GM19099 (cell line): ENCODE data around the gene RTN4.

ENCODE experiments used
- POLR2A ChIP-seq: IDR thresholded peaks from 3 replicates; pipeline ENCODE4 v1.6.1; 2011; ENCODE audit warnings: low read depth; ENCODE audit not compliant: insufficient read length; ENCODE audit errors: extremely low read depth

Gene RTN4

DNA sequence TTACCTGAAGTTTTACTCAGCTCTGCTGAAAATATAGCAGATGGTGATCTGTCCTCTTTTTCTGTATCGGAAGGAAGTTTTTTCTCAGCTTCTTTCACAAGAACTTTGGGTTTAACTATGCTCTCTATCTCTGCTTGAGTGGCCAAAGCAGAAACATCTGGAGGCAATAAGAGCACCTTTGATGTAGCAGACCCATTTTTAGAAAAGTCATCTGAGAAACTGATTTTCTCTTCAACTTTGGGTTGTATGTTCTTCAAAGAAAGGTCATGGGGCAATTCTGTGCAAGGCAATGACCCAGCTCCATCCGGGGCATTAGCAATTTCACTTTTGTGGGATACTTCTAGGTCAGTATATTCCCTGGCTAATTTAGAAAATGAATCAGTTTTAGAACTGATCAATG is 25.2 kb downstream of the RTN4 start:
- no peak for TF ChIP-seq POLR2A

DNA sequence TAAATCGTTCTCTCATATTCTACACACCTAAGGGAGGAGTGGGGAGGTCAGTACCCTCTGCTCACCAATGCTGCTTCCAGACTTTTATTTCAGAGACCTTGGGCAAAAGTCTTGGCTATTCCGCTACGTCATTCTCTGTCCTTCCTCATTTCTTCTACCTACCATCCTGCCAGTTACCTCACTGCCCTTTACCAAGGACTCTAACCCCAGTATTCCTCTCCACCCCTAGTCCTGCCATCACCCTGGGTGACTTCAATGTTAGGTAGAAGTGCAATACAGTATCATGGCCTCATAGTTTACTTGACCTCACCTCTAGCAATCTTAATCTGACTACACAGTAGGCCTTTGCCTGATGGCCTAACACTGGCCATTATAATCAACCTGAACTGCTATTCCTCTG is 27.8 kb downstream of the RTN4 start:
- TF ChIP-seq POLR2A, result no peak

DNA sequence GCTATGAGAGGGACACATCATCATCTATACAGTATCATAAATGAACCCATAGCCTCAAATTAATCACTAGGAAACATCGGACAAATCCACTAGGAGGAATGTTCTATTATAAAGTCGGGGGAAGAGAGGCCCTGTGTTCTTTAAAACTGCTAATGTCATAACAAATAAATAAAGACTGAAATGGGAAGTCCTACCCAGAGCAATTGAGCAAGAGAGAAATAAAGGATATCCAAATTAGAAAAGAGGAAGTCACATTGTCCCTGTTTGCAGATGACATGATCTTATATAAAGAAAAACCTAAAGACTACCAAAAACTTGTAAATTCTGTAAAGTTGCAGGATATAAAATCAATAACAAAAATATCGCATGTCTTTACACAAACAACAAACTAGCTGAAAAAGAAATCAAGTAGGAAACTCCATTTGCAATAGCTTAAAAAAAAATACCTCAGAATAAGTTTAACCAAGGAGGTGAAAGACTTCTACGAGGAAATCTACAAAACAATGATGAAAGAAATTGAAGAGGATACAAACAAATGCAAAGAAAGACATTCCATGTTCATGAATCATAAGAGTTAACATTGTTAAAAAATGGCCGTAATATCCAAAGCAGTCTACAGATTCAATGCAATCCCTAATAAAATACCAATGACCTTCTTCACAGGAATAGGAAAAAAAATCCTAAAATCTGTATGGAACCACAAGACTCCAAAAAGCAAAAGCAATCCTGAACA is 30.6 kb downstream of the RTN4 start:
- no peak for TF ChIP-seq POLR2A

DNA sequence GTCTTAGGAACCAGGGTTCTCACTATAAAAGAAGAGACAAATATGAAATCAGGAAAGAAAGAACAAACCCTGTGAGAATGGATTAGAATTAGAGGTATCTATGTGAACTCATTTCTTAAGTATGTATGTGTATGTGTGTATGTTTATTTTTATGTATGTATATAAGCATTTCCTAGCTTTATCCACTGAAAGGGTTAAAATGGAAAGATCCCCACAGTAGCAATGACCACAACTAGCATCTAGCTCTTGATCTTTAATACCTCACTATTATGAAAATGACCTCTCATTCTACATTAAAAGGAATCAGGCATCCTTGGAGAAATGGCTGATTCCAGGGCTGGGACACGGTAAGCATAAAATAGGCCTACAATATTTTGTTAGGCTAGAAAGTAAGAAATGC is 31.6 kb downstream of the RTN4 start:
- TF ChIP-seq POLR2A, result no peak

DNA sequence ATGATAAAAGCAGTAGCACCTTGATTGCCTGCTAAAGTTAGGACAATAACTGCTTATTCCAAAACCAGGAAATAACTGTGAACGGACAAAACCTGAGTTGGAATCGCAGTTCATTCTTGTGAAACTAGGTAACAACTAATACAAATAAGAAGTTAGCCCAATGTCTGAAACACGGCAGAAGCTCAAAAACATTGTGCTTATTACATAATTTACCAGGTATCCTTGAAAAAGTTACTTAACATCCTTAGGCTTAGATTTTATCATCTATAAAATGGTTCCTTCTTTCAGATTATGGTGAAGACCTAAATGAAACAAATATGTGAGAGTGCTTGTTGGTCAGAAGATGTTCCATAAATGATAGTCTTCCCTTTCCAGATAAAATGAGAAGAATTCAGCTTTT is 32.4 kb downstream of the RTN4 start:
- no peak for TF ChIP-seq POLR2A

DNA sequence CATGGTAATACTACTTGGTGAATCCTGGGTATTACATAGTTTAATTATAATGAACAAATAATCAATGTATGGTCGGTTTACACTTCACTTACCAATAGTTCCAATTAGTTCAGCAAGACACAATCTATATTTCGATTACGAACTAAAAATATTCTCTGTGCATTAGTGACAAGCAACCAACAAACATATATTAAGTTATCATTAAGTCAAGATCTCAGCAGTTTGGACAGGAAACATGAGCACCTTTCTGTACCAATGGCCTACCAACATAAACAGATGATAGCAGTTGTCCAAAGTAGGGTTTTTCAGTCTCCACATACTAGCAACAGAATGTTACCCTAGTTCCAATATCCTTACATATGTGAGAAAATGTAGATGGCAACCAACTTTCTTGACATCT is 32.8 kb downstream of the RTN4 start:
- TF ChIP-seq POLR2A, result no peak

DNA sequence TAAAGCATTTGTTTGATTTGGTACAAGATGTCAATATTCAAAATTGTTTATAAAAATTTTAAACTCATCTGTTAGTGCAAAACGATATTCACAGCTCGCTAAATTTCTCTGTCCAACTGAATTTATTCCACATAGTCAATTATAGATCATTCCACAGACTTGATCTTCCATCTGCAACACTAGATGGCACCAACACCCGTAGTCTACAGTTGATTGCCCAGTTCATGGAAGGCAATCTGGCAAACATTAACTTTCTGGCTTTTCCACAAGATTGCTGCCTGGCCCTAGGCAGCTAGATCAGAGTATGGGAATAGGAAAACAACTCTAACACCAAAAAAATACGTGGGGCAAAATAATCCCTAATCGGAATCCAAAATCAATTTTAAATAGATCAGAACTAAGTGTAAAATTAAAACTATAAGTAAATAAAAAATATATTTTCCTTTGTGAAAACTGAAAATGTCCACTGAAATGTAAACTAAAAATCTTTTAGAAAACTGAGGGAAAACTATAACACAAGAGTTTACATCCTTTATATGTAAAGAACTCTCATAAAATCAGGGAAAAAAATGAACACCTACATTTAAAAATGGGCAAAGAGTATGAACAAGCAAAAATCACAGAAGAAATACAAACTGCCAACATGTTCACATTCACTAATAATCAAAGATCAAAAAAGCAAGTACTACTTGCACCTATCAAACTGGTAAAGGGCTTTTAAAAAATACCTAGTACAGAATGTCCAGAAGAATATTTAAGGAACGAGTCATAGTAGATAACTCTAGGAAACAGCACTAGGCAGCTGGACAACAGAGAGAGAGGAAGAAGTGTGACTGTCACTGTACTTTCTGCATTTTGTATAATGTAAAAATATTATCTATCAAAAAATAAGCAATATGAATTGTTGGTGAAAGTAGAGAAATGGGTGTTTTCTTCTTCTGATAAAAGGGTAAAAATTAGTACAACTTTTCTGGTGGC is 35.0 kb downstream of the RTN4 start:
- no peak for TF ChIP-seq POLR2A

DNA sequence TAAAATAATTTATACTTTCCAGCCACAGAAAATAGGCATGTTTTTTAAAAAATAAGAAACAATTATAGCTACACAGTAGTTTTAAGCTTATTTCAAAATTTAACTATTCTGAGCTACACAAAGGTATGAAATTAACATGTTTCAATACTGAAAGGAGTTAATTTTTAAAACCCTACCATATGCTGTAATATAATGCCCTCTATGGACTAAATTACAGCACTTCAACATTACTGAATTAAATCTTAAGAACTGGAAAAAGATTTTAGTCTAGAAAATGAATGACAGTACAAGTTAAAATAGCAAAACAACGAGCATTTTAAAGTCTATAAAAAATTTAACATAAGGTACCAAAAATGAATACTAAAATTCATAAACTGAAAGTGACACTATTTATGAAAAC is 36.3 kb downstream of the RTN4 start:
- TF ChIP-seq POLR2A, result no peak

DNA sequence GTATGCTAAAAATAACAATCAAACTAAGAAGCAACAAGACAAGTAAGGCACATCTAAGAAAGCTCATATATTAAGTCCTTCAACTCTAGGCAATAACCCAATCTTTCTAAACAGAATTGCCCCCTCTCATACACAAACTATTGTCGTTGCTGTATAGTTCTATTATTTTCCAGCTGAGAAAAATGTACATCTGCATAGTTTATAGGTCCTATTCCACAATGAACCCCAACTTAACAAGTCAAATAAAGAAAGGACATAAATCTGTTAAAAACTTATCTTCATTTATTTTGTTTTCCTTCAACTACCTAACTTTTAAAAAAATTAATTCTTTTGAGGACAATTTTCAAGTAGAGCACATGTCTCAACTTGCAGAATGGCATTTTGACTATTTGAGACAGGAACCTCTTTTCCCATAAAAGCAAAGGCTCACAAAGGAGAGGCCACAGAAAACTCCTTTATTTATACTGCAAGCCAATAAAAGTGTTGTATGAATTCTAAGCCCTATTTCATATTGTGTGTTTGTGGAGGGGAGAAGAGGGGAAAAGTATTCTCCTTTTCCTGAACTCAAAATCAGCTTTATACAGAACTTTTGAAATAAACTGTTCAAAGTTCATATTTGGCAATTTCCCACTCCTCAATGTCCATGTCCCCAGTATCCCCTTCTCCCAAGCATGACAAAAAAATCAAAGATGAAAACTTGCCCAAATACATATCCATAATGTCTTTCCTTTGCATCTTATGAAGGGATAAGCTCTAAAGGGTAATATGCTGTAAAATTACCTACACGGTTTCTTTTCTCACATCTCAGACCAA is 37.4 kb downstream of the RTN4 start:
- no peak for TF ChIP-seq POLR2A

DNA sequence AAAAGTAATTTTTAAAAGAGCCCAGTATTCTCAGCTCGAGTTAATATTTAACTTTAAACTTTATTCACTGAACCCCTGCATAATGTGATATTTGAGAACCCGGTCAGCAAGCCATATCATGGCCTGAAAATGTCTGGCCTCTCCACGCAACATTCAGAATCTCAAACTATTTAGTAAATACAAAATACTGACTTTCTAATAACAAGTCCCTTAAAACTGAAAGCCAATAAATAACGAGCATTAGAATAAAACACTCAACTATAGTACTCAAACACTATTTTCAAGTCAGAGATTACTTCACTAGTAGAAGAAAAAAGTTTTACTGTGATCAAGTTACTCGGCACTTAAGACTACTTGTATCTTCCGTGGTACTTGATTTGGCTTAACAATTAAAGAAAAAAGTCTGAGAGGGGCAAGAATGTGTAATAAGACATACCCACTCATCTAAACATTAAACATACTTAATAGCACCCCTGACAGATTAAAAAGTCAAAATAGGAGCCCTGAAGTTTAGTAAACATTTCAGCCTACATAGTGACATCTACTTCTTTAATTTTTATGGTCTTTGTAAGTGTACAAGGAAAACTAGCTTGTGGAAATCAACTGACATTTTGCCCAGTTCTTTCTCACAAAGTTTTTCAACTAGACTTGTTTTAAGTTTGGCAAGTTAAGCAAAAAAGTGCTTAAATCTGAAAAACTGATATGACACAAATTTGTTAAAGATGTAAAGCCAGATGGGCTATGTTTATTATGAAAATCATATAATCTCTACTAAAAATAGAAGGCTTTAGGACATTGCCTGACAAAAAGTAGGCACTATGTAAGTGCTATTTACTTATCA is 38.2 kb downstream of the RTN4 start:
- TF ChIP-seq POLR2A, result no peak

DNA sequence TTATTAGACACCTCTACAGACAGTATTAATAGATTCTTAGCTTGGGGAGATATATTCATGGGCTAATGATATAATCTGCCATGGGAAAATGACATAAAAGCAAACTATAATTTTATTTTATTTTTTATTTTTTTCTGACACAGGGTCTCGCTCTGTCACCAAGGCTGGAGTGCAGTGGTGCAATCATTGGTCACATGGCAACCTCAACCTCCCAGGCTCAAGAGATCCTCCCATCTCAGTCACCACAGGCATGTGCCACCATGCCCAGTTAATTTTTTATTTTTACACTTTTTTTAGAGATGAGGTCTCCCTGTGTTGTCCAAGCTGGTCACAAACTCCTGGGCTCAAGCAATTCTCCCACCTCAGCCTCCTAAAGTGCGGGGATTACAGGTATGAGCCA is 39.3 kb downstream of the RTN4 start:
- TF ChIP-seq POLR2A, result no peak

DNA sequence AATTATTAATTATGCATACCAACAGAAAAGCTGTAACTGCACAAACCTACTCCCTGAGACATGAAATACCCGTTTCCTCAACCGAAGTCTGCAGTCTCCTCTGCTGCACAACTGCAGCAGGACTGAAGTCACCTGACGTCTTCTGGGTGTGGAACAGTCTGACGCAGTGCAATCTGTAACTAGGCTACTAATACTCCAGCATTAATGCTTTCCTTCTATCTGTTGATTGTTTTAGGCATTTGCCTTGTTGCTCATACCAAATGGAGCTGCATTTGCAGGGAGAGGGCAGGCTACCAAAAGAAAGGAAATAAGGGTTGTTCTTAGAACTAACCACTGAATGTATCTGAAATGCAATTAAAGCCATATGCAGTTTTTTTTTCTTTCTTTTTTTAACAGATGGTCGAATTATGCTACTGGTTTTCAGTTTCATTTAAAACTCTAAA is 40.1 kb downstream of the RTN4 start:
- no peak for TF ChIP-seq POLR2A

DNA sequence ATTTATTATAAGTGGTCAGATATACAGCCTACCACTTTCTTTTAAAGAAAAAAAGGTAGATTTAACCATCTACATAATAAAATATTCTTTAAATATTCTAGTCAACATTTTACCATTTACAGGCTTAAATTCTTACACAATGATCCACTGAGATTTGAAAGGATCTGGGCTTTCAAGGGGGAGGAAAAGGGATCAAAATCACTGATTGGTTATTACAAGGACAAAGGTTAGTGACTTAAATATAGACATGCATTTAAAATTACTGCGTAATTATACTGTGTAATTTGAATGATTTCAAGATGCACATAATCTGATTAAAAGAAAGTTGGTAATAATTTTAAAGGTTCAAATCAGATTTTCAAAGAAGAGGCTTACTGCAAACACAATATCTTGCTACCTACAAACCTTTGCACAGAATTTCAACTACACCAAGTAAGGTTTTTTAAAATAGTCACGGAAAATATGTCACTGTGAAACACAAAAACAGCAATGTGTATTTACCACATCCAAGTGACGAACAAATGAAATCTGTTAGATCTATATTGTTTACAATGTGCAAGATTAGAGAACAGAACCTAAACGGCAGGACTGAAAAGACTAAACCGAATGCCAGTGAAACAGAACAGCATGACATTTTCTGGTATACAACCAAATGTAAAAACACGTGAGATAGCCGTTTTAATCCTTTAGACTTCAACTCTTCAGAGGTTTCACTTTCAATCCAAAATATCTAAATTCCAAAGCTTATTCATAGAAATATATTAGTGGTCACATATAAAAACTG is 40.8 kb downstream of the RTN4 start:
- TF ChIP-seq POLR2A, result no peak

DNA sequence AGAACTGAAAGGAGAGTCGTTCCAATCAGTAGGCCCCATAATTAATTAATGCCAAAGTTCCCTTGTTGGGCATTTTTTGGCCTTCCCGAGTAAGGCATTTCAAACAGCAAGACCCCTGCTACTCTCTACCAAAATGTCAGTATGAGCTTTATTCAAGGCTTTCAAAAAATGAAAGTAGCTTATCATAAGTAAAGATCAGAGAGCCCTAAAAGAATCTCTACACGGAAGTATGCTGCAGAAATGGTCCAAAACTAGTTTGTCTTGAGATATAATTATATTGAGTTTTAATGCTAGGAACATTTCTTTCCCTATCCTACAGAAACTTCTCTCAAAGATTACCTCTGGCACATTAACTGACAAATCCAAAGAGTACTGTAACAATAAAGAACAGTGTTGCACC is 43.9 kb downstream of the RTN4 start:
- no peak for TF ChIP-seq POLR2A
